HepG2 (cell line): ENCODE results near the gene MTUS2. TPM values are rescaled to one million over a fixed set of nuclear protein-coding genes. Genes with fewer than 3 reads are reported as not detected.

Experiments used
- ATAC-seq: fragments of 200-7000 bp; cut with Tn5 transposase; 3 replicates; pipeline ENCODE4 v1.9.1; 2020; ENCODE audit warnings: mild to moderate bottlenecking, moderate library complexity
- BruUV-seq: library from RNA; stranded (reverse); fragments of 400-500 nt; replicated peaks from 2 replicates; lab custom pipeline; 2021; lab: Mats Ljungman, UMichigan
- CTCF ChIA-PET: fragments of 300-600 bp; formaldehyde crosslinking; extraction: SDS; loops from one replicate; lab custom pipeline; 2021; ENCODE audit warnings: low total read pairs, inconsistent platforms, low intra/inter-chr PET ratio; lab: Yijun Ruan, JAX
- POLR2A ChIA-PET: fragments of 350-600 bp; sonication (Branson Sonifier 250); formaldehyde crosslinking; loops from one replicate; lab custom pipeline; 2020; ENCODE audit warnings: antibody characterized with exemption, inconsistent platforms; lab: Yijun Ruan, JAX
- DNase-seq: peaks from one replicate; pipeline ENCODE4 v3.0.0-alpha.2; 2015; ENCODE audit warnings: low spot score
- FAIRE-seq: peaks from 3 replicates; lab custom pipeline; 2011; peaks lifted over from hg19 to GRCh38; lab: Jason Lieb, UNC
- H2AFZ ChIP-seq: one replicate; pipeline ENCODE4 v1.6.1; 2011; ENCODE audit warnings: low read length, inconsistent platforms
- H3K27ac ChIP-seq: fragments of 300-600 bp; 3 replicates; pipeline ENCODE4 v1.8.0; 2011; ENCODE audit warnings: mixed run types, mild to moderate bottlenecking, mixed read lengths, low read length, inconsistent platforms; ENCODE audit not compliant: insufficient read depth; ENCODE audit errors: extremely low read length
- H3K27me3 ChIP-seq, 2 experiments: fragments of 200-600 bp in 1 of 2; 2 replicates in 1 of 2; 3 replicates in 1 of 2; pipeline versions ENCODE4 v1.6.0 to v1.8.0; 2011; ENCODE audit warnings: low read length in 2 of 2, mild to moderate bottlenecking in 2 of 2, moderate library complexity in 2 of 2, inconsistent platforms in 1 of 2; ENCODE audit not compliant: insufficient read depth in 2 of 2, control insufficient read depth in 1 of 2
- H3K36me3 ChIP-seq, 2 experiments: fragments of 200-600 bp in 1 of 2; replicated peaks in 1 of 2; 2 replicates in 1 of 2; 3 replicates in 1 of 2; pipeline versions ENCODE4 v1.5.1 to v1.8.0; 2011; ENCODE audit warnings: low read length in 2 of 2, inconsistent platforms in 1 of 2; ENCODE audit not compliant: insufficient read depth in 2 of 2, control insufficient read depth in 1 of 2
- H3K4me1 ChIP-seq: 2 replicates; pipeline ENCODE4 v1.5.1; 2012; ENCODE audit warnings: low read length, inconsistent platforms; ENCODE audit not compliant: insufficient read depth
- H3K4me2 ChIP-seq: 2 replicates; pipeline ENCODE4 v1.6.0; 2011; ENCODE audit warnings: low read depth, low read length, inconsistent platforms
- H3K4me3 ChIP-seq, 3 experiments: fragments of 200-600 bp in 1 of 3; sonication (generic), shearing (Covaris generic) in 1 of 3; replicated peaks in 1 of 3; 2 replicates each; pipeline ENCODE4 v1.5.1; 2011 to 2016; ENCODE audit warnings: low read length in 3 of 3, inconsistent platforms in 2 of 3, low read depth in 2 of 3, mild to moderate bottlenecking in 2 of 3, control low read depth in 1 of 3, mixed read lengths in 1 of 3; ENCODE audit not compliant: insufficient read depth in 1 of 3
- H3K79me2 ChIP-seq: one replicate; pipeline ENCODE4 v1.6.1; 2011; ENCODE audit warnings: low read length, inconsistent platforms; ENCODE audit not compliant: insufficient read depth
- H3K9ac ChIP-seq: 2 replicates; pipeline ENCODE4 v1.6.0; 2011; ENCODE audit warnings: mild to moderate bottlenecking, low read depth, low read length, inconsistent platforms; ENCODE audit not compliant: insufficient read depth
- H3K9me3 ChIP-seq: 2 replicates; pipeline ENCODE4 v1.5.1; 2012; ENCODE audit warnings: mild to moderate bottlenecking, low read length
- H4K20me1 ChIP-seq: 2 replicates; pipeline ENCODE4 v1.6.0; 2011; ENCODE audit warnings: inconsistent platforms, mild to moderate bottlenecking, low read length, moderate library complexity; ENCODE audit not compliant: insufficient read depth
- ARID5B ChIP-seq: IDR thresholded peaks from 2 replicates; pipeline ENCODE4 v1.4.0; 2020; ENCODE audit warnings: mild to moderate bottlenecking, missing genetic modification reagents
- BRD4 ChIP-seq: sonication (generic); formaldehyde crosslinking; IDR thresholded peaks from 2 replicates; pipeline ENCODE4 v1.4.0; 2020; ENCODE audit warnings: missing genetic modification reagents
- FOXO1 ChIP-seq: sonication (generic); formaldehyde crosslinking; IDR thresholded peaks from 2 replicates; pipeline ENCODE4 v1.4.0; 2020; ENCODE audit warnings: missing genetic modification reagents
- HNRNPH1 ChIP-seq: fragments of 200-400 bp; formaldehyde crosslinking; optimal IDR thresholded peaks from 2 replicates; pipeline ENCODE3; 2017; ENCODE audit warnings: mild to moderate bottlenecking, low read depth, low read length
- ISL2 ChIP-seq: sonication (generic); formaldehyde crosslinking; IDR thresholded peaks from 2 replicates; pipeline ENCODE4 v1.5.0; 2020; ENCODE audit warnings: missing genetic modification reagents
- SMAD9 ChIP-seq: sonication (generic); formaldehyde crosslinking; IDR thresholded peaks from 2 replicates; pipeline ENCODE4 v1.5.1; 2020; ENCODE audit warnings: mild to moderate bottlenecking, missing genetic modification reagents
- TAF15 ChIP-seq: fragments of 200-400 bp; formaldehyde crosslinking; IDR thresholded peaks from one replicate; pipeline ENCODE4 v1.6.1; 2018; ENCODE audit warnings: mild to moderate bottlenecking, low read depth, low read length; ENCODE audit not compliant: poor library complexity, severe bottlenecking
- TFDP1 ChIP-seq: IDR thresholded peaks from 2 replicates; pipeline ENCODE4 v1.6.1; 2016; ENCODE audit warnings: missing compliant biosample characterization, missing genetic modification reagents, borderline replicate concordance
- ZFP41 ChIP-seq: sonication (generic); formaldehyde crosslinking; IDR thresholded peaks from 2 replicates; pipeline ENCODE4 v1.4.0; 2020; ENCODE audit warnings: mild to moderate bottlenecking, missing genetic modification reagents, borderline replicate concordance
- ZKSCAN5 ChIP-seq: sonication (generic); formaldehyde crosslinking; IDR thresholded peaks from 2 replicates; pipeline ENCODE4 v1.5.1; 2020; ENCODE audit warnings: mild to moderate bottlenecking, missing genetic modification reagents
- ZNF251 ChIP-seq: sonication (generic); formaldehyde crosslinking; IDR thresholded peaks from 2 replicates; pipeline ENCODE4 v1.9.0; 2021; ENCODE audit warnings: mild to moderate bottlenecking, missing genetic modification reagents
- ZNF431 ChIP-seq: sonication (generic); formaldehyde crosslinking; IDR thresholded peaks from 2 replicates; pipeline ENCODE4 v1.9.0; 2022; ENCODE audit warnings: missing genetic modification reagents, low read depth, mild to moderate bottlenecking, borderline replicate concordance
- ZNF530 ChIP-seq: sonication (generic); formaldehyde crosslinking; IDR thresholded peaks from 2 replicates; pipeline ENCODE4 v1.5.0; 2020; ENCODE audit warnings: low read depth, mild to moderate bottlenecking, missing genetic modification reagents
- WGBS: methylation state at CpG from one replicate; pipeline ENCODE4 v1.1.6; 2017; ENCODE audit warnings: low lambda C conversion rate; 5-methylcytosine and 5-hydroxymethylcytosine counted together
- in situ Hi-C: cut with HindIII; loops from 2 replicates; pipeline ENCODE4 v1.10.0; 2017; ENCODE audit warnings: low pct_unique_long_range_greater_than_20kb; ENCODE audit not compliant: extremely low pct_ligation_motif_present
- intact Hi-C: fragments of 100-400 bp; cut with micrococcal nuclease; formaldehyde crosslinking; loops from one replicate; pipeline ENCODE4 v1.10.0; 2022; ENCODE audit not compliant: unreplicated experiment
- polyA plus RNA-seq, 8 experiments: library from polyadenylated mRNA; depleted of rRNA in 3 of 8; stranded (reverse) in 7 of 8; unstranded in 1 of 8; fragments of >200 nt; fragmentation: Illumina TruSeq in 4 of 8; extraction: Trizol in 4 of 8; gene quantifications; 2 replicates each; pipeline versions ENCODE4 v1.2.1 to v1.2.3, GENCODE V29; 2011 to 2016; ENCODE audit warnings: low read depth in 4 of 8, missing spikeins in 1 of 8, mixed read lengths in 1 of 8; ENCODE audit not compliant: insufficient read depth in 1 of 8
- total RNA-seq, 5 experiments: library from RNA; depleted of rRNA; stranded (reverse); fragments of >200 nt; fragmentation: Illumina TruSeq; extraction: Trizol; gene quantifications; 2 replicates each; pipeline ENCODE4 v1.2.3, GENCODE V29; 2016; ENCODE audit warnings: low read depth in 1 of 5

MTUS2 gene
- total and polyA plus RNA-seq, 2 of the 13 experiments (the other 11 are each of a cell fraction or from before 2014, with no cell fraction given): not detected

- no peaks in the 10 kb centered on the region for H3K79me2 ChIP-seq
- in situ Hi-C loops (no loop called here), intact Hi-C loops (no loop called here)
- no peak overlapping the region for H3K4me2 ChIP-seq
- H3K36me3 ChIP-seq: no peaks in the 10 kb centered on the region
- DNase-seq: no peak
- FAIRE-seq: no peak
- H3K4me3 ChIP-seq: no peak overlapping the region
- no peaks in the 10 kb centered on the region for H3K27me3 ChIP-seq
- H4K20me1 ChIP-seq: no peaks in the 10 kb centered on the region
- TF ChIP-seq TAF15 (no peak), ISL2 (CRISPR knock-in tag) (no peak), FOXO1 (CRISPR knock-in tag) (no peak), TFDP1 (CRISPR knock-in tag) (no peak)
- no peak overlapping the region for H3K9ac ChIP-seq
- ChIA-PET CTCF (no interaction called here), POLR2A (no interaction called here)
- no peak overlapping the region for H3K27ac ChIP-seq
- H3K9me3 ChIP-seq: no peaks in the 10 kb centered on the region
- WGBS: 49% methylated on average over 9 of the region's 48 CpGs
- ATAC-seq: no peak
- H2AFZ ChIP-seq: no peak overlapping the region
- H3K4me1 ChIP-seq: no peaks in the 10 kb centered on the region
- BruUV-seq: no TSS peak
Observed at GRCh38 chr13:28778308-28779215, 41.6 kb upstream of the MTUS2 start.

- Histone ChIP-seq H3K27ac (no peak overlapping the region), H4K20me1 (no peaks in the 10 kb centered on the region), H3K4me1 (peaks cover 11% of the 10 kb centered on the region; the same call in 1 of the 2 replicates), H3K4me3 (no peak overlapping the region), H3K36me3 (no peaks in the 10 kb centered on the region), H2AFZ (no peak overlapping the region), H3K9me3 (no peaks in the 10 kb centered on the region), H3K9ac (no peak overlapping the region), H3K79me2 (no peaks in the 10 kb centered on the region), H3K4me2 (no peak overlapping the region), H3K27me3 (peaks cover 0 to 1% of the 10 kb centered on the region in 2 experiments; a peak in 2 of 5 replicates)
- in situ Hi-C loops: loop anchor here (10.0 kb wide), 1 partner anchor 468 kb away; no protein-coding TSS in a partner anchor
- ATAC-seq: no peak
- CTCF ChIA-PET: no interaction called here
- 29% methylated on average over 2 of the region's 2 CpGs for WGBS
- BruUV-seq: no TSS peak
- intact Hi-C loops: no loop called here
- no peak for FAIRE-seq
- DNase-seq: no peak
- POLR2A ChIA-PET: no interaction called here
- TF ChIP-seq SMAD9 (CRISPR knock-in tag): no peak
- TF ChIP-seq BRD4: no peak
- TF ChIP-seq ZKSCAN5 (CRISPR knock-in tag): no peak
- no peak for TF ChIP-seq ZFP41 (CRISPR knock-in tag)
- TF ChIP-seq ZNF251: no peak
- no peak for TF ChIP-seq ARID5B
- TF ChIP-seq HNRNPH1: no peak
- TF ChIP-seq ZNF431 (CRISPR knock-in tag): no peak
- TF ChIP-seq ZNF530 (CRISPR knock-in tag): no peak
Observed at GRCh38 chr13:28792992-28793391, 27.1 kb upstream of the MTUS2 start.
